HL-60 (cell line): ENCODE results near the gene CTNNA2.

Experiments
- DNase-seq, 2 experiments: peaks; one replicate each; pipeline ENCODE4 v3.0.0-alpha.2; 2010 to 2020; ENCODE audit warnings: low read depth in 1 of 2, low spot score in 1 of 2
- H3K27ac ChIP-seq: fragments of 250-450 bp; sonication (Bioruptor Pico); replicated peaks from 2 replicates; pipeline ENCODE4 v1.5.1; 2020; ENCODE audit warnings: mild to moderate bottlenecking, moderate library complexity
- H3K27me3 ChIP-seq: fragments of 250-450 bp; sonication (Bioruptor Pico); 2 replicates; pipeline ENCODE4 v1.5.1; 2021; ENCODE audit warnings: mild to moderate bottlenecking, moderate library complexity; ENCODE audit not compliant: insufficient read depth, poor library complexity, severe bottlenecking
- H3K4me3 ChIP-seq: replicated peaks from 2 replicates; pipeline ENCODE4 v1.5.1; 2011; ENCODE audit warnings: mild to moderate bottlenecking, control low read depth, low read length; ENCODE audit not compliant: insufficient read depth
- CTCF ChIP-seq: IDR thresholded peaks from one replicate; pipeline ENCODE4 v1.5.1; 2011; ENCODE audit warnings: low read length, control low read depth, inconsistent platforms; ENCODE audit not compliant: insufficient read depth
- GABPA ChIP-seq: IDR thresholded peaks from 2 replicates; pipeline ENCODE4 v1.6.1; 2012; ENCODE audit warnings: low read depth
- POLR2AphosphoS5 ChIP-seq: IDR thresholded peaks from 2 replicates; pipeline ENCODE4 v1.6.1; 2012; ENCODE audit warnings: low read depth
- REST ChIP-seq: IDR thresholded peaks from 2 replicates; pipeline ENCODE4 v1.6.1; 2012; ENCODE audit warnings: low read depth; ENCODE audit not compliant: insufficient replicate concordance
- SPI1 ChIP-seq: IDR thresholded peaks from 2 replicates; pipeline ENCODE4 v1.6.1; 2012; ENCODE audit warnings: low read depth, mild to moderate bottlenecking, borderline replicate concordance

Gene CTNNA2

GRCh38 chr2:79936715-79937114 lies 423.9 kb downstream of the CTNNA2 start:
- Histone ChIP-seq H3K27me3 (peaks cover 4% of the 10 kb centered on the region), H3K27ac (no peak overlapping the region), H3K4me3 (no peak overlapping the region)
- TF ChIP-seq CTCF (no peak), SPI1 (no peak), GABPA (no peak), POLR2AphosphoS5 (no peak), REST (no peak)
- DNase-seq, result no peak

- TF ChIP-seq SPI1 (no peak), REST (no peak), POLR2AphosphoS5 (no peak), CTCF (no peak)
- peaks cover 4% of the 10 kb centered on the region for H3K27me3 ChIP-seq
- H3K27ac ChIP-seq, result no peak overlapping the region
- no peak overlapping the region for H3K4me3 ChIP-seq
- no peak for DNase-seq
These were observed 425.8 kb downstream of the CTNNA2 start for GRCh38 chr2:79938648-79939047.

GRCh38 chr2:79940364-79940763 lies 427.5 kb downstream of the CTNNA2 start:
- DNase-seq, result no peak
- H3K27ac ChIP-seq, result no peak overlapping the region
- peaks cover 3% of the 10 kb centered on the region for H3K27me3 ChIP-seq
- H3K4me3 ChIP-seq, result no peak overlapping the region
- no peak for TF ChIP-seq SPI1
- no peak for TF ChIP-seq CTCF
- no peak for TF ChIP-seq REST
- TF ChIP-seq POLR2AphosphoS5, result no peak
- TF ChIP-seq GABPA, result no peak
